ENCODE results near the gene SKIDA1. TPM values are rescaled to one million over a fixed set of nuclear protein-coding genes. Genes with fewer than 3 reads are reported as not detected.

The SKIDA1 gene
- total RNA-seq, 1 donor from 2014 or later, result 0.58 TPM

GRCh38 chr10:21517134-21518031 lies 8.1 kb downstream of the SKIDA1 start:
- DNase-seq (ENCODE audit: low spot score), result no peak

- DNase-seq (ENCODE audit: low spot score), result no peak
Observed at GRCh38 chr10:21516242-21517131, 9.0 kb downstream of the SKIDA1 start.

GRCh38 chr10:21515361-21516241 lies 9.9 kb downstream of the SKIDA1 start:
- no peak for DNase-seq (ENCODE audit: low spot score)

GRCh38 chr10:21514818-21515351 lies 10.6 kb downstream of the SKIDA1 start:
- DNase-seq (ENCODE audit: low spot score), result no peak

GRCh38 chr10:21514129-21514817 lies 11.2 kb downstream of the SKIDA1 start:
- DNase-seq (ENCODE audit: low spot score), result no peak

GRCh38 chr10:21513405-21513788 lies 12.1 kb downstream of the SKIDA1 start:
- no peak for DNase-seq (ENCODE audit: low spot score)

- no peak for DNase-seq (ENCODE audit: low spot score)
Observed at GRCh38 chr10:21512573-21513404, 12.7 kb downstream of the SKIDA1 start.

GRCh38 chr10:21511946-21512572 lies 13.4 kb downstream of the SKIDA1 start:
- DNase-seq (ENCODE audit: low spot score), result no peak

GRCh38 chr10:21511095-21511570 lies 14.3 kb downstream of the SKIDA1 start:
- DNase-seq (ENCODE audit: low spot score), result no peak

GRCh38 chr10:21510241-21511094 lies 15.0 kb downstream of the SKIDA1 start:
- no peak for DNase-seq (ENCODE audit: low spot score)

- no peak for DNase-seq (ENCODE audit: low spot score)
Observed at GRCh38 chr10:21509341-21510240, 15.9 kb downstream of the SKIDA1 start.

- DNase-seq (ENCODE audit: low spot score), result no peak
Observed at GRCh38 chr10:21508706-21509331, 16.7 kb downstream of the SKIDA1 start.

GRCh38 chr10:21507150-21507549 lies 18.3 kb downstream of the SKIDA1 start:
- DNase-seq (ENCODE audit: low spot score), result no peak

GRCh38 chr10:21506351-21506750 lies 19.1 kb downstream of the SKIDA1 start:
- no peak for DNase-seq (ENCODE audit: low spot score)

- no peak for DNase-seq (ENCODE audit: low spot score)
Observed at GRCh38 chr10:21505711-21506278, 19.7 kb downstream of the SKIDA1 start.

GRCh38 chr10:21503542-21503941 lies 21.9 kb downstream of the SKIDA1 start:
- DNase-seq (ENCODE audit: low spot score), result no peak

Measured in mesenteric fat pad (tissue), 1 donor.